K562 (cell line): ENCODE results near the gene SLC7A11.

Experiments used
- EZH2 ChIP-seq: IDR thresholded peaks from 2 replicates; pipeline ENCODE4 v1.6.1; 2012; ENCODE audit warnings: low read depth, mild to moderate bottlenecking, inconsistent platforms, low read length, borderline replicate concordance
- NFYB ChIP-seq: IDR thresholded peaks from 2 replicates; pipeline ENCODE4 v1.6.1; 2011; ENCODE audit warnings: mild to moderate bottlenecking, moderate library complexity; ENCODE audit not compliant: insufficient read length; ENCODE audit errors: extremely low read depth
- TF ChIP-seq, protein P1 (sequence below): sonication (generic); formaldehyde crosslinking; IDR thresholded peaks from 2 replicates; pipeline ENCODE4 v1.8.1; 2023; ENCODE audit warnings: missing genetic modification reagents, mild to moderate bottlenecking, borderline replicate concordance

DNA sequence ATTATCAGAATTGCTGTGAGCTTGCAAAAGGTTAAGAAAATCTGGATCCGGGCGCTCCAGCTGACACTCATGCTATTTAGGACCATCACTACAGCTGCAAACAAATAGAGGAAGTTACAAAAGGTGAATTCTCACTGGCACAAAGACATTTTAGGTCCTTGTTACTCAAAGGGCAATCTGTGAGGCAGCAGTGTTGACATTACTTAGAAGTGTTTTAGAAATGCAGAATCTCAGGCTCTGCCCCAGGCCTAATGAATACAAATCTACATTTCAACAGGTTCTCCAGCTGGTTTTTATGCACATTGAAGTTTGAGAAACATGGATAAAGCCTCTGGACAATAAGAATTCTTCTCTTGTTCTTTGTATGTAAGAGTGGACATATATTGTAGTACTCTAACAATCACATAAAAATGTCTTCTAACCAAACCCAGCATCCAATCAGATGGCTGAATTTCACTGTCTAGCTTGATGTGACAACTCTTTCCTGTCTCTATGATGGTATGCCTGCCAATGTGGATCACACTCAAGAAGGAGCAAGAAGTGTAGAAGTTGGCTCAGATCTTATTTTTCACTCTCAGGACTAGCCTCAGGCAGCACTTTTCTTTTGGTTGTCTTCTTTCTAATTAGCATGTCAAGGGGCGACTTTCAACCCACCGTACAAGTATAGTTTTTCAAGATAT lies 18.8 kb downstream of the SLC7A11 start:
- TF ChIP-seq EZH2 (no peak), NFYB (no peak)
- TF ChIP-seq, protein P1, sequence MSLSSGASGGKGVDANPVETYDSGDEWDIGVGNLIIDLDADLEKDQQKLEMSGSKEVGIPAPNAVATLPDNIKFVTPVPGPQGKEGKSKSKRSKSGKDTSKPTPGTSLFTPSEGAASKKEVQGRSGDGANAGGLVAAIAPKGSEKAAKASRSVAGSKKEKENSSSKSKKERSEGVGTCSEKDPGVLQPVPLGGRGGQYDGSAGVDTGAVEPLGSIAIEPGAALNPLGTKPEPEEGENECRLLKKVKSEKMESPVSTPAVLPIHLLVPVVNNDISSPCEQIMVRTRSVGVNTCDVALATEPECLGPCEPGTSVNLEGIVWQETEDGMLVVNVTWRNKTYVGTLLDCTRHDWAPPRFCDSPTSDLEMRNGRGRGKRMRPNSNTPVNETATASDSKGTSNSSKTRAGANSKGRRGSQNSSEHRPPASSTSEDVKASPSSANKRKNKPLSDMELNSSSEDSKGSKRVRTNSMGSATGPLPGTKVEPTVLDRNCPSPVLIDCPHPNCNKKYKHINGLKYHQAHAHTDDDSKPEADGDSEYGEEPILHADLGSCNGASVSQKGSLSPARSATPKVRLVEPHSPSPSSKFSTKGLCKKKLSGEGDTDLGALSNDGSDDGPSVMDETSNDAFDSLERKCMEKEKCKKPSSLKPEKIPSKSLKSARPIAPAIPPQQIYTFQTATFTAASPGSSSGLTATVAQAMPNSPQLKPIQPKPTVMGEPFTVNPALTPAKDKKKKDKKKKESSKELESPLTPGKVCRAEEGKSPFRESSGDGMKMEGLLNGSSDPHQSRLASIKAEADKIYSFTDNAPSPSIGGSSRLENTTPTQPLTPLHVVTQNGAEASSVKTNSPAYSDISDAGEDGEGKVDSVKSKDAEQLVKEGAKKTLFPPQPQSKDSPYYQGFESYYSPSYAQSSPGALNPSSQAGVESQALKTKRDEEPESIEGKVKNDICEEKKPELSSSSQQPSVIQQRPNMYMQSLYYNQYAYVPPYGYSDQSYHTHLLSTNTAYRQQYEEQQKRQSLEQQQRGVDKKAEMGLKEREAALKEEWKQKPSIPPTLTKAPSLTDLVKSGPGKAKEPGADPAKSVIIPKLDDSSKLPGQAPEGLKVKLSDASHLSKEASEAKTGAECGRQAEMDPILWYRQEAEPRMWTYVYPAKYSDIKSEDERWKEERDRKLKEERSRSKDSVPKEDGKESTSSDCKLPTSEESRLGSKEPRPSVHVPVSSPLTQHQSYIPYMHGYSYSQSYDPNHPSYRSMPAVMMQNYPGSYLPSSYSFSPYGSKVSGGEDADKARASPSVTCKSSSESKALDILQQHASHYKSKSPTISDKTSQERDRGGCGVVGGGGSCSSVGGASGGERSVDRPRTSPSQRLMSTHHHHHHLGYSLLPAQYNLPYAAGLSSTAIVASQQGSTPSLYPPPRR (CRISPR knock-in tag) = no peak
